ENCODE measurements around the gene PRPSAP1.

PRPSAP1 gene

GRCh38 chr17:76398523-76399174, 44.9 kb upstream of the PRPSAP1 start:
- TF ChIP-seq FOXM1 (IDR thresholded peaks at IDR 0.05; ENCODE audit: borderline replicate concordance, low read depth) (no peak), EP300 (IDR thresholded peaks at IDR 0.05; ENCODE audit: borderline replicate concordance) (peak; percentile 49; the same call in 1 of the 2 replicates), TEAD4 (IDR thresholded peaks at IDR 0.05) (peak; percentile 67), TCF12 (IDR thresholded peaks at IDR 0.05; ENCODE audit: low read depth) (peak; percentile 46; the same call in 1 of the 2 replicates)
- TF ChIP-seq, protein P1, sequence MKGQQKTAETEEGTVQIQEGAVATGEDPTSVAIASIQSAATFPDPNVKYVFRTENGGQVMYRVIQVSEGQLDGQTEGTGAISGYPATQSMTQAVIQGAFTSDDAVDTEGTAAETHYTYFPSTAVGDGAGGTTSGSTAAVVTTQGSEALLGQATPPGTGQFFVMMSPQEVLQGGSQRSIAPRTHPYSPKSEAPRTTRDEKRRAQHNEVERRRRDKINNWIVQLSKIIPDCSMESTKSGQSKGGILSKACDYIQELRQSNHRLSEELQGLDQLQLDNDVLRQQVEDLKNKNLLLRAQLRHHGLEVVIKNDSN (IDR thresholded peaks at IDR 0.05): no peak
- TF ChIP-seq, protein P2, sequence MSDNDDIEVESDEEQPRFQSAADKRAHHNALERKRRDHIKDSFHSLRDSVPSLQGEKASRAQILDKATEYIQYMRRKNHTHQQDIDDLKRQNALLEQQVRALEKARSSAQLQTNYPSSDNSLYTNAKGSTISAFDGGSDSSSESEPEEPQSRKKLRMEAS (IDR thresholded peaks at IDR 0.05): peak; percentile 45; the same call in 1 of the 2 replicates

DNA sequence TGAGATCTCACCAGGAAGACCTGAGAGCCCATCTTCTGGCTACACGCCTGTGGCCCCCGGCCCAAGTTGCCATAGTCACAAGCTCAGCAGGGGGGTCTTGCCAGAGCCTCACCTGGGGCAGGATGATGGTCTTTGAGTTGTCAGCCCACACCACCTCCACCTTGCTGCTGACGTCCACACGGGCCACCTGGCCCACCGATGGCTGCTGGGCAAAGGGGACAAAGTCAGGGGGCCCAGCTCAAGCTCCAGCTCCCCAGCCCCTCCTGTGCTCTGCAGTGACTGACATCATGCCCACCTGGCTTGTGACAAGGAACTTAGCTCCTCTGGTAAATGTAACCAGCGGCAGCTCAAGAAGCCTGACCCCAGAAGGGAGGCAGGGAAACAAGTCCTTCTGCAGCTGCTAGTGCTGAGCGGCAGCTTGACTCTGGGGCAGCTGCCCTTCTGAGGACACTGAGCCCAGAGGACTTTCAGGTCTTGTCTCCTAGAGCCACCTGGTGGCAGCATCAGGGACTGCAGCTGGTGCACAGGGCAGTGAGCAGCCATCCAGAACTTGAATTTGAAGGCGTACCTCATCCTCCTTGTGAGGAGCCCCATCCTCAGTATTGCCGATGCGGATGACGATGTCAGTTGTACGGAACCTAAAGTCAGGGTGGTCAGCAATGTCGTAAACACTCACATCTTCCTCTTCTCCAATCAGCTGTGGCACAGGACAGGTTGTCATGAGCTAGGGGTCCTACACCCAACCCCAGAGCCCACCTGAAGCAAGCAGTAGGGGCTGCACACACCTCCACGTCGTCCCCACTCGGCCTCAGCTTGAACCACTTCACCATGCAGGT, 44.2 kb upstream of the PRPSAP1 start:
- TF ChIP-seq ZBTB7A (IDR thresholded peaks at IDR 0.05; ENCODE audit: low read depth) (no peak), RAD21 (IDR thresholded peaks at IDR 0.05; ENCODE audit: low read depth) (peak; percentile 87)

DNA sequence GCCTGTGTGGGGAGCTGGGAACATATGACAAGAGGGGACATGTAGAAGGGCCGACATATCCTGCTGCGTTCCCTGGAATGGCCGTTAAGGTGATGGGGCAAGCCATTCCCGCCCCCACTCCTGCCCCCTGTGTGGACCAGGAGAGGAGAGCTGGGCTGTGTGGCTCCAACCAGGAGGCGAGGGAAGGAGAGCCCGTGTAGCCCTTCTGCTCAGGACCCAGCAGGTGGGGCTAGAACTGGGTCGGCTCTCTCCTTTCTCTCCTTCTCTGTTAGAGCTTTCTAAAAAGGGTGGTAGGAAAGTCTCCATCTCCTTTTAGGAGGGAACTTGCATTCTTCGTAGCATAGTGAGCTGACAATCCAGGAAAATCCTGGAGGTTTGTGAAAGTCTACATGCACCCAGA, 43.5 kb upstream of the PRPSAP1 start:
- TF ChIP-seq TAF1 (IDR thresholded peaks at IDR 0.05; ENCODE audit: low read depth): no peak
- TF ChIP-seq EGR1 (IDR thresholded peaks at IDR 0.05): no peak
- TF ChIP-seq NFIC (IDR thresholded peaks at IDR 0.05): no peak
- no peak for TF ChIP-seq TEAD4 (IDR thresholded peaks at IDR 0.05)
- TF ChIP-seq ZBTB7A (IDR thresholded peaks at IDR 0.05; ENCODE audit: low read depth): no peak
- TF ChIP-seq, protein P2 (IDR thresholded peaks at IDR 0.05): no peak
- no peak for TF ChIP-seq CEBPB (IDR thresholded peaks at IDR 0.05)
- TF ChIP-seq TCF12 (IDR thresholded peaks at IDR 0.05; ENCODE audit: low read depth): no peak
- TF ChIP-seq CREB1 (IDR thresholded peaks at IDR 0.05; ENCODE audit: low read depth): no peak
- no peak for TF ChIP-seq FOXM1 (IDR thresholded peaks at IDR 0.05; ENCODE audit: borderline replicate concordance, low read depth)
- TF ChIP-seq, protein P1 (IDR thresholded peaks at IDR 0.05): no peak
- no peak for TF ChIP-seq REST (IDR thresholded peaks at IDR 0.05; ENCODE audit: low read depth)
- TF ChIP-seq EP300 (IDR thresholded peaks at IDR 0.05; ENCODE audit: borderline replicate concordance): no peak
- no peak for TF ChIP-seq YY1 (IDR thresholded peaks at IDR 0.05; ENCODE audit: low read depth)
- TF ChIP-seq RAD21 (IDR thresholded peaks at IDR 0.05; ENCODE audit: low read depth): no peak

GRCh38 chr17:76395980-76396379, 42.3 kb upstream of the PRPSAP1 start:
- TF ChIP-seq CREB1 (IDR thresholded peaks at IDR 0.05; ENCODE audit: low read depth) (no peak), TAF1 (IDR thresholded peaks at IDR 0.05; ENCODE audit: low read depth) (no peak), REST (IDR thresholded peaks at IDR 0.05; ENCODE audit: low read depth) (no peak), YY1 (IDR thresholded peaks at IDR 0.05; ENCODE audit: low read depth) (no peak), ZBTB7A (IDR thresholded peaks at IDR 0.05; ENCODE audit: low read depth) (no peak), TEAD4 (IDR thresholded peaks at IDR 0.05) (no peak), RAD21 (IDR thresholded peaks at IDR 0.05; ENCODE audit: low read depth) (no peak), TCF12 (IDR thresholded peaks at IDR 0.05; ENCODE audit: low read depth) (no peak)
- TF ChIP-seq, protein P1 (IDR thresholded peaks at IDR 0.05): no peak
- TF ChIP-seq, protein P2 (IDR thresholded peaks at IDR 0.05): no peak

DNA sequence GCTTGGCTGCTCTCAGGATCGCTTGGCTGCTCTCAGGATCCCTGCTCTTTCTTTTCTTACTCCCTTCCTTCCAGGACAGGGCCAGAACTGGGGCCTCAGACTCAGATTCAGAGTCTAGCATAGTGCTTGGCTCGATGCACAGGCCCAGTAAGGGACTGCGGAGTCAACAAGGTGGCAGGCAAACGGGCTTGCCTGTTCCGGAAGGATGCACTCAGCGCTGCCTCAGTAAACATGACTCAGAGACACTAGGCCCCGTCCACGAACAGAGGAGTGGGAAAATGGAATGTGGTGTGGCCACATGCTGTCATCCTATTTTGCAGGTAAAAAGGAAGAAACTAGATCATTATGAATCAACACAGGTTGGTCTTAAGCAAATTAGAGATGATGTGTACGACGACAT, 40.5 kb upstream of the PRPSAP1 start:
- no peak for TF ChIP-seq EGR1 (IDR thresholded peaks at IDR 0.05)
- TF ChIP-seq ZBTB7A (IDR thresholded peaks at IDR 0.05; ENCODE audit: low read depth): no peak
- TF ChIP-seq NFIC (IDR thresholded peaks at IDR 0.05): peak; percentile 9; the same call in 1 of the 2 replicates
- TF ChIP-seq TEAD4 (IDR thresholded peaks at IDR 0.05): peak; percentile 45; the same call in 1 of the 2 replicates
- TF ChIP-seq, protein P2 (IDR thresholded peaks at IDR 0.05): peak; percentile 49; the same call in 1 of the 2 replicates
- 0 out of 2 replicates have a peak, but pooled peaks have one; percentile 53 for TF ChIP-seq TCF12 (IDR thresholded peaks at IDR 0.05; ENCODE audit: low read depth)
